A549 treated with Hydrocortisone at 1 μM for 4 hours (cell line): ENCODE results near the gene PDCD2. TPM values are rescaled to one million over a fixed set of nuclear protein-coding genes. Genes with fewer than 3 reads are reported as not detected.

Experiments
- total RNA-seq: library from RNA; stranded (reverse); fragments of 200-300 nt; extraction: Qiagen RNA extraction; gene quantifications from 5 replicates; pipeline ENCODE4 v1.2.3, GENCODE V29; 2022

The PDCD2 gene
- 45.2 to 55.4 TPM (median 51.2 TPM) in 5 replicates for total RNA-seq

GRCh38 chr6:170584181-170584953 lies at the start of gene PDCD2:
Gene PDCD2 (minus strand): TSS chr6:170584637. CDS start chr6:170584581, 56 bp downstream.

GRCh38 chr6:170554013-170554795 lies 30.2 kb downstream of the PDCD2 start, which contains the start of gene TBP:
Gene TBP (plus strand): TSS chr6:170554369. CDS start chr6:170557030, 2,661 bp downstream.

GRCh38 chr6:170552765-170553533 lies 31.5 kb downstream of the PDCD2 start, which contains the start of gene PSMB1:
Gene PSMB1 (minus strand): TSS chr6:170553307. CDS start chr6:170553242, 65 bp downstream.

Other genes with a start within 250 kb of the PDCD2 start
- gene PSMB1, start 31.3 kb downstream of the PDCD2 start, total RNA-seq: 231 to 253 TPM (median 245 TPM) in 5 replicates
- 14.4 to 15.9 TPM (median 15.1 TPM) in 5 replicates for gene TBP, start 30.3 kb downstream of the PDCD2 start, total RNA-seq